Caki2 (cell line): ENCODE data around the gene STARD5. TPM values are rescaled to one million over a fixed set of nuclear protein-coding genes. Genes with fewer than 3 reads are reported as not detected.

Experiments used
- DNase-seq: peaks from one replicate; pipeline ENCODE4 v3.0.0-alpha.2; 2015; ENCODE audit warnings: low read depth
- in situ Hi-C: cut with HindIII; loops from 2 replicates; pipeline ENCODE4 v1.10.0; 2016; ENCODE audit warnings: low sequenced_read_pairs, low pct_unique_long_range_greater_than_20kb, mixed read lengths
- total RNA-seq: library from RNA; depleted of rRNA; stranded (reverse); fragments of >200 nt; shearing (Covaris generic); gene quantifications from 2 replicates; pipeline ENCODE4 v1.2.3, GENCODE V29; 2014; ENCODE audit warnings: low replicate concordance

STARD5 gene
- total RNA-seq, 1 experiment from 2014 or later, result 2.0 TPM

DNA sequence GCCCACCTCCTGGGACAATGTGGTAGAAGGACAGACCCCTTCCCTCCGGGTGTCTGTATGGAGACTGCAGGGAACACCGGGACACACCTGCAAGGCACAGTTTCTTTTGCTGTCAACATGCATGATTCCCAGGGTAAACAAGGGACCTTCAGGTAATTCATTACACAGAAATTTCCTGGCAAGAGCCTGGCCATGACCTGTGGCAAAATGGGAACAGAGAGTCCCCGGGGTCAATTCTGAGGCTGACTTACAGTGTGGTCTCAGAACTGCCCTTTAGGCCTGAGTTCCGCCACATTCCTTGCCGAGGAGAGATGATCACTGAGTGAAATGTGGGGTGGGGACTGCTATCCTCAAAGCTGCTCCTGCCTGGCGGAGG, 6.3 kb downstream of the STARD5 start:
- in situ Hi-C loops, result no loop called here
- no peak for DNase-seq

DNA sequence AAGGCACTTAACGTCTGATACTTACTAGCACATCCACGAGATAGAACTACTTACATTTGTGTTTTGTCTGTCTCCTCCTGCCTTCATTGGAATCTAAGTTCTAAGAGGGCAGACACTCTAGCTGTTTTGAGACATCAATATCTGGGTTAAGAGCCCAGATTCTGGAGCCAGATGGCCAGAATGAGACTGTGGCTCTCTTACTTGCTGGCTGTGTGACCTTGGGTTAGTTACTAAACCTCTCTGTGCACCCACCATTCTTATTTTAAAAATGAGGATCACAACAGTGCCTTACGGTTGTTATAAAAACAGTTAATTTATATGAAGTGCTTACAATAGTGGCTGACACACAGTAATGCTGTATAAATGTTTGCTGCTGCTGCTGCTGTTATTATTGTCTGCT, 7.7 kb downstream of the STARD5 start:
- in situ Hi-C loops, result no loop called here

DNA sequence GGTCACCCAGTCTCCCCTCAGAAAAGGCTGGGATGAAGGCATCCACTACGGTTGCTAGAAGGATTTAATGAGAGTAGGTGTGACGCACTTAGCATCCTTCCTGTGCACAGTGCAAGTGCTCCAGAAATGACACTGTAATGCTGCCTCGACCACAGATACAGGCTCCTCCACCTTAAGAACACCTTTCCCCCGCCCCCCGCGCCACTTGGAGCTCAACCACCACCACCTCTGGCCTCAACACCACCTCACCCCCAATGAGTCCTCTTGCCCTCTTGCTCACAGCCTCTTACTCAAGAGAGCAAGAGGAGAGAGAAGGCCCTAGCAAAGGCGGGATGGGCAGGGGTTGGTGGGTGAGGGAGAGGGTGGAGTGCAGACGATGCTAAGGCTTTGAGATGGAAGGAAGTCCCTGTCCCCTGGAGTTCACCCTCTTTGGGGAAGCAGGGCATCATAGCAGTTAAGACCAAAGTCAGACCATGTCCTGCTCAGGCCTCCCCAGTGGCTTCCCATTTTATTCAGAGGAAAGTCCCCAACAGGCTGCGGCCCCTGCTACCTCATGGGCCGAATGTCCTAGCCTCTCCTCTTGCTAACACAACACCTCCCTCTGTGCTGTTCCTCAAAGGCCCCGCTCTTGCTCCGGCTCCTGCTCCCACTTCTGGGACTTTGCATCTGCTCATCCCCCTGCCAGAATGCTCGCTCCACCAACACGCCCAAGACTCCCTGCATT, 8.3 kb downstream of the STARD5 start:
- in situ Hi-C loops, result no loop called here

More for the DNA sequence above, 7.7 kb downstream of the STARD5 start:
- no peak for DNase-seq

DNA sequence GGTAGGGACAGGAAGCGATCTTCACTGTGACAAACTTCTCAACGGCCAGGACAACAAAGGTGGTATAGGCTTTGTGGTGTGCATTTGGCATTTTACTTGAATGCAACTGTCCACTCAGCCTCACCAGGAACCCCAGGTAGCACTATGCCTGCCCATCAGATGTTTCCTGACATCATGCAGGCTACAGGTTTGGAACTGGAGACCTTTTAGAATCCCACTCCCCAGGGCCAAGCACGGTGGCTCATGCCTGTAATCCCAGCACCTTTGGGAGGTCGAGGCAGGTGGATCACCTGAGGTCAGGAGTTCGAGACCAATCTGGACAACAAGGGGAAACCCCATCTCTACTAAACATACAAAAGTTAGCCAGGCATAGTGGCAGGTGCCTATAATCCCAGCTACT, 9.6 kb downstream of the STARD5 start:
- no peak for DNase-seq
- in situ Hi-C loops, result no loop called here

More for the DNA sequence above, 8.3 kb downstream of the STARD5 start:
- DNase-seq, result no peak

DNA sequence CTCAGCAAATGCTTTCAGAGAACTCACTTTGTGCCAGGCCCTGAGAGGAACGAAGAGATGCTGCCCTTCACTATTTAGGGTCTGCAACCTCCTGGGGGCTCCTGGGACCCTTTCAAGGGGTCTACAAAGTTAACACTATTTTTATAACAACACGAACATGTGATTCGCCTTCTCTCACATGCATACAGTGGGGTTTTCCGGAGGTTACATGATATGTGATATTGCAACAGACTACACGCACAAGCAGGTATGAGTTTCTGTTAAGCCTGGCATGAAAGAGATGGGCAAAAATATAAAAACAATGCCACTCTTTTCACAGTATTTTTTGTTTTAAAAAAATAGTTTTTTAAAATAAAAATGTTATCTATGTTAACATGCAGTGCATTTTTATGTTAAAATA, 10.3 kb downstream of the STARD5 start:
- DNase-seq, result no peak
- in situ Hi-C loops, result no loop called here

DNA sequence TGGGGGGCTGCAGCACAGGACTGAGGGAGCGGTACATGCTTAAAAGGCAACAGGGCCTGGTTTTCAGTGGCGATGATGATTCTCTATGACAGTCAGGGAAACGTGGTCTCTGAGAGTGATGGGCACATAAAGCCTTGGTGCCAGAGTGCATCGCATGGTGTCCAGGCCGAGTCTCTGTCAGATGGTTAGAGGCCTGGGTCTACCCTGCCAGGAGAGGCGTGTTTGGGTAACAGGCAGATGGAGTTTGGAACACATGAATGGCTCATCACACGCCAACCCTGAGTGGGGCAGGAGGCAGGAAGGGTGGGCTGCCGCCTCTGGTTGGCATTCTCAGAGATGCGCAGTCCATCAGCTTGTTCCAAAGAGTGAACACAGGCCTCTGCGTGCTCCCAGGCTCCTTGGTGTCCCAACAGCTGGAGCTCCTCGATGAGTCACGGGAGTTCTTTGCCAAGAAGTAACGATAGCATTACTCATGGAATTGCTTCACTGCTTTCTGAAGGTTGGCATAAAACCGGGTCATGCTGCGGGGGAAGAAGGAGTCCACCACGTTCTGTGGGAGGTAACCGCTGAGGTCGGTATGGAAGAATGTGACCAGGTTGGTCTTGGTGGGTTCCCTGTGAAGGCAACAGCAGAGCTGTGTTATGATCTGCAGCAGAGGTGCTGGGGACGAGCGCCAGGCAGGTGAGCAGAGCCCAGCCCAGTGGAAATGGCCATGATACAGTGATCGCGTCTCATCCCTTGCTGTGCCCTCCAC, 11.0 kb downstream of the STARD5 start:
- in situ Hi-C loops, result no loop called here

DNA sequence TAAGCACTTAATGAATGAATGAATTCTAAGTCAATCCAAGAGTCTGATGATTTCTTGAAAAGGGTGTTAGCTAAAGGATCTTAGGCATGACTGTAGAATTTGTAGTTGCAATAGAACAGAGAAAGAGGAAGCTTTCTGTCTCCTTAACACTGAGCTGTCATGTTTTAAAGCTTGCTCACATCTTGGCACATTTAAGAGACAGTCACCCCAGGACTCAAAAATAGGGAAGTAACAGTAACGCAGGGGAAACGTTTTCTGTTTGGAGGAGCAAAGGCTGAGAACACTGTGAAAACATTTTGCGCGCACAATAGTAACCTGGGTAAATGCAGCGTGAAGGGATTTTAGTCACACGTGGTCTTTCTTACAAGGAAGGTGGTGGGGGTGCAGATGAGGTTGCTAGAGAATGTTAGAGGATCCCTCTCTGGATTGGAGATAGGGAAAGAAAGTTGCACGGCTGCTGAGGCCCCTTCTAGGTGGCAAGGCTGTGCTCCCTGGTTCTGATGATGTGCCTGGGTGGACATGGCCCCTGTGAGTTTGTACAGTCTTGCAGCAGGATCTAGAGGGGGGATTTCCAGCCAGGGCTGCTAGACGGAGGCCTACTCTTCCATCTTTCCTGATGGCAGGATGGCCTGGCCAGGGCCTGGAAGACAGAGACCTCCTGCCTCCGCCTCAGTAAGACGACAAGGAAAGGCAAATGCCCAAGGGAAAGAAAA, 12.0 kb downstream of the STARD5 start:
- in situ Hi-C loops, result no loop called here
- DNase-seq, result no peak

More for the DNA sequence above, 11.0 kb downstream of the STARD5 start:
- DNase-seq, result peak; percentile 90

DNA sequence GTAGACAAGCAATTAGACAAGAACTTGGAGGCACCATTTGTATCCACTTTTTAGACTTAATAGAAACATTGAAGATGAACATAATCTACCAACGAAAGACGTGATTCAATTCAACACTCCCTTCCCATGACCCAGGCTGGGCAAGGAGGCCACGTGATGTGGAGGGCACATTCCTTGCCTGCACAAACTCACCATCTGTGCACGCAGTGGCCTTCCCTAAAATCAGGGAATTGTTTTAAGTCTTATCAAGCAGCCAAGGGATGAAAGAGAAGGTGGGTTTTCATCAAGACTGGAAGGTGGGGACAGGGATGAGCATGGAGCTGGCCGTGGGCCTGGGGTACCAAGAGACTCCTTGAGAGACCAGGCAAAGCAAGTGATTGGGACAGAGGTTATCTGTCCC, 13.5 kb downstream of the STARD5 start:
- no peak for DNase-seq
- in situ Hi-C loops, result no loop called here

DNA sequence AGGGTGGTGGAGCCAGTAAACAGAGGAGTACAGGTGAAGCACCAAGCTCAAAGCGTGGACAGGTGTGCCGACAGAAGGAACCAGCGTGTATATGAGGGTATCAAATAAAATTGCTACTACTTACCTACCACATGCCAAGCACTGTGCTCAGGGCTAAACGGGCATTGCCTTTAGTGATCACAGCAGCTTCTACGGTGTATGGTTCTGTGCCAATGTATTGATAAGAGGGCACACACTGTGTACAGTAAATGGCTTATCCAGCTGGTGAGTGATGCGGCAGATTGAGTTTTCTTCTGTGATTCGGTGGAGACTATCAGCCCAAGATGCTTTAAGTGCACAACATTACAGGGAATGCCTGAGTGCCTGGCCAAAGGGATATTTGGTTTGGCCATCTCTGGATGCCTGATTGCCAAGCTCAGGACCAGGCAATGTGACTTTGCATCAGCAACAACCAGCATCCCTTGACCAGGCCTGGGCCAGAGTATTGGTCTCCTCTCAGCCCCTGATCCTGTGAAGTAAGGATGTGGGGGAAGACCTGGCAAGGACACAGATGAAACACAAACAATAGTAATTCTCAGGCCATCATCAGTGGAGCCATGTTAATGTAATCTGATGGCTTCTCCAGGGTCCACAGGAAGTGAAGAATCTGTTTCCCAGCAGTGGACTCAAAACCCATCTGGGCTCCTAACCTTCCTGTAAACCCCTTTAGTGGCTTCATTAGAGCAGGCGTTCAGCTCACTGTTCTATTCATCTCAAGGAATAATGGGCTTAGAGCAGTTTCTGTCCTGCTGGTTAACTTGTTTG, 14.1 kb downstream of the STARD5 start:
- DNase-seq, result no peak
- in situ Hi-C loops, result no loop called here

DNA sequence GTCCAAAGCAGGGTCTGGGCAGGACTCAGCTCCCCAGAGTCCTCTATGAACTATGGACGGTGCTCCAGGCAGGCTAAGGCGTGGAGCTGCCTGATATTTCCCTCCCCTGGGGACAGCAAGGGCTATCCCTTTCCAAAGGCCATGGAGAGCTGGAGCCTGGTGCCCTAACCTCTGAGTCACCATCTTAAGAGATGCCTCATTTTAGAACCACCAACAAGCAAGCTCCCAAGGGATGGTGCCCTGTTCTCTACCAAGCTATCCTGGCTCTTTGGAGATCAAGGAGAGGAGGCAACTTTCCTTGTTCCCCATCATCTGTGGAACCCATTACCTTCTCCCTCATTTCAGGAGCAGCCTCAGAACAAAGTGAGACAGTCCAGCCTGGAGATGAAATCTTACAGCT, 15.7 kb downstream of the STARD5 start:
- in situ Hi-C loops, result no loop called here

DNA sequence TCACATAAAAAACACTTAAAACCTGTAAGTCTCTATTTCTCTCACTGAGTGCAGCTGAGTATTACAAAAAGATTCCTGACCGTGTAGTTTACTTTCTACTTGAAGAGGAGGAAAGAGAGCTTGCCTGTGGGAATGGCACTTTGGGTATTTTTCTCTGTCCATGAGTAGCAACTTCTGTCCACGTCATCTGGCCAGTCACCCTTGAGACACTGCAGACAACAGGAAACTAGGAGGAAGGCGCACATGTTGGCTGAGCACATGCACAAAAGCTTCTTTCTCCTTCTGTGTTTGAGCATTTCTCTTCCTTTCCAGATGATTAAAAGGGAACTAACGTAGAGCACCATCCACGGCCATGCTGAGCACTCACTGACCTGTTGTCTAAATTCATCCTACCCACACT, 19.7 kb downstream of the STARD5 start:
- in situ Hi-C loops, result no loop called here
- DNase-seq, result no peak

More for the DNA sequence above, 15.7 kb downstream of the STARD5 start:
- DNase-seq, result no peak

DNA sequence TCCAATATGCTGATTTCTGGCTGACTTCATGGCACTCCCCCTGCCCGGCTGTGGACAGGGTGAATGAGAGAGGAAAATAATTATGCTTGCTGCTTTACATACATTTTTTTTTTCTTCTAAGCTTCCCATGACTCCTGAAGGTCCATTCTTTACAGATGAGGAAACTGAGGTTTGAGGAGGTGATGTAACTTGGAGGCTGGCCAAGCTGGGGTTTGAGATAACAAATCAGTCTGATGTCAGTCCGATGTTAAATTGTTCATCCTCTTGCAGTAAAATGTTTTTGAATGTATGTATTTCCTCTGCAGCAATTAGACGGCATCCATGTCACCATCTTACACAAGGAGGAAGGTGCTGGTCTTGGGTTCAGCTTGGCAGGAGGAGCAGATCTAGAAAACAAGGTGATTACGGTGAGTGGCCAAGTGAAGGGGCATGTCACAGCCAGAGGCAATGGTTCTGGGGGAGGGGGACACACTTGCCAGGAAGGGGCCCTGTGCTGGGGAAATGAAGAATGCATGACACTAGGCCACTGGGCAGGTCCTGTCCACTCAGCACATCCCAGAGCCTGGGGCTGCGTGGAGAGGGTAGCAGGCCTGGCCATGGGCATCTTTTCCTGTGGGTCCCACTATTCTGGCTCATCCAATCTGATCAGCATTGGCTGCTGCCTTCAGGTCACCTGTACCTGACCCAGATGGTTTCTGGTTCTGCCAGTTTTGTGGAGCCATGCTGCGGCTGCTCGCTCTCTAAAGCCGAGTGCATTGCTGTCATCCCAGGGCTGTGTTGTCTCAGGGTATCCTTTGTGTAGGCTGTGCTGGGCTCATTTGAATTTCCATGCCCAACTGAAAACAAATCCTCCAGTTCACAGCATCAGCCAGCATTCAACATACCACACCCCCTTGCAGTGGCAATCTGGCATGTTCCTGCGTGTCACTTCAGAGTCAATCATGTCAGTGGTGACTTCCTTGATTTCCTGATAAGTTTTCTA, 20.4 kb downstream of the STARD5 start:
- in situ Hi-C loops, result no loop called here
- no peak for DNase-seq

DNA sequence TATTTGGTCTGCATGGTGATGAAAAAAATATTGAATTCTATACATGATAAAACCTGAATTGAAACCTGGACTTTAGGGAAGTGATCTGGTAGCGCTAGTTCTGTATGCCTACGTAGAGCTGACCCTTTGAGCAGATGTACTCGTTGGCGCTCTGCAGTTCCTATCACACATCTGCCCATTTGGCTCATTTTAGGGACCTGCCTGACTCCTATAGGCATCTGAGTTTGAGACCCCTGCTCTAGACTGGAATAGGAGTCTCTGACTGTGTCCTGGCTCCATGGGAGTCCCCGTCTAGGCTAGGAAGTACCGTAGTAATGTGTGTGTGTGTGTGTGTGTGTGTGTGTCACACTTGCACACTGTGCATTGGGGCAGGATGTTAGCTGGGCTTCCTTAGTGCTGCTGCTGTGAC, 21.2 kb downstream of the STARD5 start:
- DNase-seq, result no peak
- in situ Hi-C loops, result no loop called here

DNA sequence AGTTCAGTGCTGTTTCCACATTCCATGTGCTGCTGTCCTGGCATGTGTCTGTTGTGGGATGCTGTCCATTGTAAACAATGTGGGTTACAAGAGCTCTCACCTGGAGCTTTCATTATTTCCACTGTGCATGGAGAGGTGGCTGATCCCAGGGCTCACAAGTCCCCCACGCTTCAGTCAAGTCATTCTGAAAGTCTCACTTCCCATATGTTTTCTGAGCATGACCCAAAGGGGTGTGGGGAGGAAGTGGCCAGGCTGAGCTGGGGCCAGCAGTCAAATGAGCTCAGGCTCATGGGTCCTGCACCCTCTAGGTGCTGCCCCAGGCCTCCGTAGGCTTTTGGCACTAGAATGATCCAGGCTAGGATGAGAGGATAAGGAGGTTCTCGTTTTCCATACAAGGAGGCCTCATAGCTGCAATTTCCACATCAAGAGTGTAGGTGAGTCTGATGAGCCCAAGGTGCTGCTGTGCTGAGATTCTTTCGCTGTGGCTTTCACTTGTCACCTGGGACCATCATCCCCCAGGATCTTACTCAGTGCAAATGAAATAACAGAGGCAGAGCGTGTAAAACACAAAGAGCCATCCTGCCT, 22.0 kb downstream of the STARD5 start:
- DNase-seq, result no peak
- in situ Hi-C loops, result no loop called here

DNA sequence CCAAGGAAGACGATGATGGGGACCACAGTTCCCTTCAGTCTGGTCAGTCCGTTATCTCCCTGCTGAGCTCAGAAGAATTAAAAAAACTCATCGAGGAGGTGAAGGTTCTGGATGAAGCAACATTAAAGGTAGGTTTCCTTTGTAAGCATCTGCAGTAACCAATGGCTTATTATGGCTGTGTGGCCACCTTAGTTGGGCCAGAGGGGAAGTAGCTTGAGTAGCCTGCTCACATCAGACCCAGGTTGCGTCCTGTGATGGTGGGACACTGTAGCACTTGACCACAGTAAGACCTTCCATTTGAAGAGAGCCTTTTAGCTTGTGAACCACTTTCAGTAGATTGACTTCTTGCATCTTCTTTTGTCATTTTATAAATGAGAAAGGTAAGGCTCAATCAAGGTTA, 22.6 kb downstream of the STARD5 start:
- in situ Hi-C loops, result no loop called here
- DNase-seq, result no peak

DNA sequence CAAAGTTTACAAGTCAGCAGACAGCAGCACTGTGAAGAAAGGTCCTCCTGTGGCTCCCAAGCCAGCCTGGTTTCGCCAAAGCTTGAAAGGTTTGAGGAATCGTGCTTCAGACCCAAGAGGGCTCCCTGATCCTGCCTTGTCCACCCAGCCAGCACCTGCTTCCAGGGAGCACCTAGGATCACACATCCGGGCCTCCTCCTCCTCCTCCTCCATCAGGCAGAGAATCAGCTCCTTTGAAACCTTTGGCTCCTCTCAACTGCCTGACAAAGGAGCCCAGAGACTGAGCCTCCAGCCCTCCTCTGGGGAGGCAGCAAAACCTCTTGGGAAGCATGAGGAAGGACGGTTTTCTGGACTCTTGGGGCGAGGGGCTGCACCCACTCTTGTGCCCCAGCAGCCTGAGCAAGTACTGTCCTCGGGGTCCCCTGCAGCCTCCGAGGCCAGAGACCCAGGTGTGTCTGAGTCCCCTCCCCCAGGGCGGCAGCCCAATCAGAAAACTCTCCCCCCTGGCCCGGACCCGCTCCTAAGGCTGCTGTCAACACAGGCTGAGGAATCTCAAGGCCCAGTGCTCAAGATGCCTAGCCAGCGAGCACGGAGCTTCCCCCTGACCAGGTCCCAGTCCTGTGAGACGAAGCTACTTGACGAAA, 24.2 kb downstream of the STARD5 start:
- in situ Hi-C loops, result no loop called here

DNA sequence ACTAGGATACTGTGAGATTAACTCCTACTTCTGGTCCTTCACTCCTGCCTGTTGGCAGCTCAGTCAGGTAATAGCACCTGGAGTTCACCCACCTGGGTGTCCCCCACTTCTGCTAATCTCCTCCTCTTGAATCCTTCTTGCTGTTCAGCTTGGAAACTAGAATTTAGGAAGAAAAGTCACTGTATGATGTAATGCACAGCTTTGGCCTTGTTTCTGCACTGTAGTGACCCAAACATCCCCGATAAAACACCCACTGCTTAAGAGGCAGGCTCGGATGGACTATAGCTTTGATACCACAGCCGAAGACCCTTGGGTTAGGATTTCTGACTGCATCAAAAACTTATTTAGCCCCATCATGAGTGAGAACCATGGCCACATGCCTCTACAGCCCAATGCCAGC, 24.8 kb downstream of the STARD5 start:
- DNase-seq, result no peak
- in situ Hi-C loops, result no loop called here

More for the DNA sequence above, 24.2 kb downstream of the STARD5 start:
- DNase-seq, result no peak
